ENCODE data around the gene ATCAY. TPM values are rescaled to one million over a fixed set of nuclear protein-coding genes. Genes with fewer than 3 reads are reported as not detected.

Gene ATCAY, protein sequence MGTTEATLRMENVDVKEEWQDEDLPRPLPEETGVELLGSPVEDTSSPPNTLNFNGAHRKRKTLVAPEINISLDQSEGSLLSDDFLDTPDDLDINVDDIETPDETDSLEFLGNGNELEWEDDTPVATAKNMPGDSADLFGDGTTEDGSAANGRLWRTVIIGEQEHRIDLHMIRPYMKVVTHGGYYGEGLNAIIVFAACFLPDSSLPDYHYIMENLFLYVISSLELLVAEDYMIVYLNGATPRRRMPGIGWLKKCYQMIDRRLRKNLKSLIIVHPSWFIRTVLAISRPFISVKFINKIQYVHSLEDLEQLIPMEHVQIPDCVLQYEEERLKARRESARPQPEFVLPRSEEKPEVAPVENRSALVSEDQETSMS
- not detected for polyA plus RNA-seq (2013, experiment 1 of 2; ENCODE audit: insufficient read length)
- 0.07 TPM for polyA plus RNA-seq (2013, experiment 2 of 2; ENCODE audit: insufficient read length)

GRCh38 chr19:3880471-3881271 is at the start of gene ATCAY:
TSS of gene ATCAY (plus strand) at chr19:3880685. CDS start at chr19:3885768, 5,083 bp downstream.
- DNase-seq, result peak; percentile 11

GRCh38 chr19:3831601-3832000 is 48.9 kb upstream of the ATCAY start:
- no peak for DNase-seq

GRCh38 chr19:3832001-3832400 is 48.5 kb upstream of the ATCAY start:
- DNase-seq, result no peak

DNA sequence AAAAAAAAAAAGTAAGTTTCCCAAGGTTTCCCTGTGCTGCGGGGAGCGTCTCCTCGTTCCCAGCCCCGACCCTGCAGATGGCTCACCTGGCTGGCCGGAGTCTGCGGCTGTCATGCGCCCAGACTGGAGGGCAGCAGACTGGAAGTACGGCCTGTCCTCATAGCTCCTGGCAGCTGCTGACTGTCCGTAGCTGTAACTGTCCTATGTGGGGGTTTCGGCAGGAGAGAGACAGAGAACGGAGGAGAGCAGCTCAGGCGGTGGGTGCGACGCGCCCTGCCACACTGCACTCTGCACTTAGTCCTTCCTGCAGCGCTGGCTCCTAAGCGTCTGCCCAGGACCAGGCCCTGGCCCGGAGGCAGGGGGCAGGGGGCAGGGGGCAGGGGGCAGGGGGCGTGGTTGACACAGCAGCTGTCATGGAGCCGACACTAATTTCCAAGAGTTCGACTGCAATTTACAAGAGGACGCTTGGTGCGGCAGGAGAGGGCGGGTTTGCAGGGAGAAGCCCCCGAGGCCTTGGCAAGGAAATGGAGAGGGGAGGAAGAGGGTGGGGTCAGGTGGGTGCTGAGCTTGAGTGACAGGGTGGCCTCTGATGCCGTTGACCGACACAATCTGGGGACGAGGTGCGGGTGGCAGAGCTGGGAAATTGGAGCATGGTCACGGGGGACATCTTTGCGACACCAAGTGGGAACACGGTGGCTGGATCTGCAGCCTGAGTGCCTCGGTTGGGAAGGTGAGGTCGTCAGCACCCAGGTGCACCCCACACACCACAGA is 46.7 kb upstream of the ATCAY start:
- DNase-seq, result no peak

- DNase-seq, result no peak
Measured at GRCh38 chr19:3834349-3835054, 46.0 kb upstream of the ATCAY start.

DNA sequence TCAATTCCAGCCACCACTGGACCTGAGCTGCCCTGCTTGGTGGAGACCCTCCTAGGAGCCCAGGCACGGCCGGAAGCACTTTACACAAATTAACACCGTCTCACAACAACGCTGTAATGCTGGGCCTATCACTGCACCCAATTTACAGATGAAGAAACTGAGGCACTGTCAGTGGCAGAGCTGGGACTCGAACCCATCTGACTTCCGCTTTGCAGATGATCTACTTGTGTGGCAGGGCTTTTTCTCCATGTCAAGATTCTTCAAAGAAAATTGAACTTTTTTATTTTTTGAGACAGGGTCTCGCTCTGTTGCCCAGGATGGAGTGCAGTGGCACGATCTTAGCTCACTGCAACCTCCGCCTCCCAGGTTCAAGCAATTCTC is 45.4 kb upstream of the ATCAY start:
- DNase-seq, result no peak

DNA sequence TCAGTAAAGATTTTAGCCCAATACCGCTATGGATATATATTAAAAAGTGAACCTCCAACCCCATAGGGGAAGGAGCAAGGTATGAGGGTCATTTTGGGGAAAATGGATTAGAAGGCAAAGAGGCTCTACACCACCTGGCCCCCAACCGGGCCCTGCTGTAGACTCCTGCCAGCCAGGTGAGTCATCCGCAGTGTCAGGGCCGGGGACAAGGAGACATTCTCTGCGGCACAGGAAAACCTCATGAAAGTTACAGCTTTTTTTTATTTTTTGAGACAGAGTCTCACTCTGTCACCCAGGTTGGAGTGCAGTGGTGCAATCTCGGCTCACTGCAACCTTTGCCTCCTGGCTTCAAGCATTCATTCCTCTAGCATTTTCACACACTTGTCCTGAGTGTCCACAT is 43.6 kb upstream of the ATCAY start:
- no peak for DNase-seq

GRCh38 chr19:3837332-3837731 is 43.2 kb upstream of the ATCAY start:
- no peak for DNase-seq

DNA sequence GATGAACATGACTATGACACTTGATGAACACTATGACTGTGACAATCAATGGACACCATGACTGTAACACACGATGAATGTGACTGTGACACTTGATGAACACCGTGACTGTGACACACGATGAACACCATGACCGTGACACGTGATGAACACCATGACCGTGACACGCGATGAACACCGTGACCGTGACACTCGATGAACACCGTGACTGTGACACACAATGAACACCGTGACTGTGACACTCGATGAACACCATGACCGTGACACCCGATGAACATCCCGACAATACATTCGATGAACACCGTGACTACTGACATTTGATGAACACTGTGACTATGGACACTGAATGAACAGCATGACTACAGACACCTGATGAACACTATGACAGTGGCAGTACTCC is 42.6 kb upstream of the ATCAY start:
- DNase-seq, result no peak

DNA sequence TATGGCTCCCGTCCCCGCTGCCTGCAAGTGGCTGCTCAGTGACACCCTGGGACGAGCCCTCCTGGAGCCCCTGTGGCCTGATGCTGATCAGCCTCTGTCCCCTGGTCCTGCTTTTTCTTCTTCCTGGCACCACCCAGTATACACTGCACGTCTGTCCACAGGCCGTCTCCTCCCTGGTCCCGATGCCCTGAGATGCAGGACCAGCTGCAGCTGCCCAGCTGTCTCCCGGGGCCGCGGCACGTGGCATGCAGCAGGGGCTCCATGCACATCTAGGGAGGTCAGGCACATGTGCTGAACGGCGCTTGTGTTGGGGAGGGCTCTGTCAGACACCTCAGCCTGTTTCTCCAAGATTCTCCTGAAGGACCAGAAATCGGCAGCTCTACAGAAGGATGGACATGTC is 41.8 kb upstream of the ATCAY start:
- no peak for DNase-seq

DNA sequence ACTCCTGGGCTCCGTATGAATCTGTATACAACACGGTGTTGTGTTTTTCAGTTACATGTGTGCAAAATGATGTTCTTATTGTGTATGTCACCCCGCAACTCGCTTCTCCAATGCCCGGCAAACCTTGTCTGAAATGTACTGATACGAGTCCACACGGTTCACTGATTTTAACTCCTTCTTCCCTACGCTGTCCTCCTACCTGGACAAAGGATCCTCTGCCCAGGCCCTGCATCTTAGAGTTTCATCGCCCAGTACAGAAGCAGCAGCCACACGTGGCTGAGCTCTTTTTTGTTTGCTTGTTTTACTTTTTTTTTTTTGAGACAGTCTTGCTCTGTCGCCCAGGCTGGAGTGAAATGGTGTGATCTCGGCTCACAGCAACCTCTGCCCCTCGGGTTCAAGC is 40.5 kb upstream of the ATCAY start:
- no peak for DNase-seq

DNA sequence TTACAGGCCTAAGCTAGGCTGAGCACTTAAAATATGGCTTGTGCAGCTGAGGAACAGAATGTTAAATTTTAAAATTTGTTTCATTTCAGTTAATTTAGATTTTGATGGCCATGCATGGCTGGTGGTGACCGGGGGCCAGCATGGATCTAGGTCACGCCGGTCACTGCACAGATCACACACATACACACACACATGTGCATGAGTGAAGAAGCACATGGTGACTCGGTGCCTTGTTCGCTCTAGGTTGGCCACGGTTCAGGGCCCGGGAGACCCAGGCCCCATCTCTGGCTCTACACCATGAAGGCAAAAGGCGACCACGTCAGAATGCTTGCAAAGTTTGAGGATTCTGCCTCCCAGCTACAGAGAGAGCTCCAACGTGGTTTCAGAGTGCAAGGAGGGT is 39.7 kb upstream of the ATCAY start:
- no peak for DNase-seq

- DNase-seq, result no peak
Measured at GRCh38 chr19:3842948-3843347, 37.5 kb upstream of the ATCAY start.

- DNase-seq, result peak; percentile 17
Measured at GRCh38 chr19:3844596-3844995, 35.9 kb upstream of the ATCAY start.

GRCh38 chr19:3849092-3849491 is 31.4 kb upstream of the ATCAY start:
- no peak for DNase-seq

GRCh38 chr19:3849787-3850186 is 30.7 kb upstream of the ATCAY start:
- DNase-seq, result no peak

- no peak for DNase-seq
Measured at GRCh38 chr19:3850320-3850972, 30.0 kb upstream of the ATCAY start.

DNA sequence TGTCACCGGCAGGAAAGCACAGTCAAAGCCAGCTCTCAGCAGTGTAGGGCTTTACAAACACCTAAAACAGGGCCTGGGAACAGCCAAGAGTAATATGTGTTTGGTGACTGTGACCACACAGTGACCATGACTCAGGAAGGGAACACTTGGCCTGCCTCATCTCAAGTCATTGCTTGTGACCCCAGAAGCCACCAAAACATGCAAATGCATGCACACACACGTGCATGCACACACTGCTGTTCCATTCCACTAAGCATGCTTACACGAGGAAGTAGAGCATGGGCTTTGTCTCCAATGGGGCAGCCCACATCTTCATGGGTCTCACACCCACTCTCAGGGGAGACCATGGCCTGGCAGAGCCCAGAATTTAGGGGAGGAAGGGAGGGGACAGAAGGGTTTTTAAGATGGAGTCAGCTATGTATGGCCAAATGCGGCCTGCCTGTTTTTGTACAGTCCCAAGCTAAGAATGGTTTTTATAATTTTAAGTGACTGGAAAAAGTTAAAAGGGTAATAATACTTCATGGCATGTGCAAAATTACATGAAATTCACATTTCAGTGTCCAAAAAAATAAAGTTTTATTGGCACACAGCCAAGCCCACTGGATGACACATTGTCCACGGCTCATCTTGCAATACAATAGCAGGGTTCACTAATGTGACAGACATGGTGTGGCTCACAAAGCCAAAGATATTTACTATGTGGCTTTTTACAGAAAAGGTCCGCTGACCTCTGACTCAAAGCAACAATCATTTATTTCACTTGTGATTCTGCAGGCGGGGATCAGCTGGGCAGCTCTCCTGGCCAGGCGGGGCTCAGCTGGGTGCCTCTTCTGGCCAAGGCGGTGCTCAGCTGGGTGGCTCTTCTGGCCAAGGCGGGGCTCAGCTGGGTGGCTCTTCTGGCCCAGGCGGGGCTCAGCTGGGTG is 29.0 kb upstream of the ATCAY start:
- DNase-seq, result no peak

DNA sequence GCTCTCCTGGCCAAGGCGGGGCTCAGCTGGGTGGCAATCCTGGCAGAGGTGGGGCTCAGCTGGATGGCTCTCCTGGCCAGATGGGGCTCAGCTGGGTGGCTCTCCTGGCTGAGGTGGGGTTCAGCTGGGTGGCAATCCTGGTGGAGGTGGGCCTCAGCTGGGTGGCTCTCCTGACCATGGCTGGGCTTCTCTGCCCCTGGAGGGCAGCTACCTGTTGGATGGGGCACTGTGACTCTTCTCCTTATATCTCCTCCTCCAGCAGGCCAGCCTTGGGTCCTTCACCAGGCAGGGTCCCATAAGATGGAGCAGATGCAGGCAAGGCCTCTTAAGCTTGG is 28.3 kb upstream of the ATCAY start:
- DNase-seq, result no peak

GRCh38 chr19:3852614-3853254 is 27.8 kb upstream of the ATCAY start:
- peak; percentile 92 for DNase-seq

All from fibroblast of skin of back (primary cell).